ENCODE results near the gene CPNE7. TPM values are rescaled to one million over a fixed set of nuclear protein-coding genes. Genes with fewer than 3 reads are reported as not detected.
A peak's percentile ranks its signal among the peaks of the same experiment; 100 is the strongest.

CPNE7 gene
- total and polyA plus RNA-seq, 10 of the 15 experiments (the other 5 are each of a cell fraction or from before 2014, with no cell fraction given): 0.29 to 46.9 (median 17.5) TPM

DNA sequence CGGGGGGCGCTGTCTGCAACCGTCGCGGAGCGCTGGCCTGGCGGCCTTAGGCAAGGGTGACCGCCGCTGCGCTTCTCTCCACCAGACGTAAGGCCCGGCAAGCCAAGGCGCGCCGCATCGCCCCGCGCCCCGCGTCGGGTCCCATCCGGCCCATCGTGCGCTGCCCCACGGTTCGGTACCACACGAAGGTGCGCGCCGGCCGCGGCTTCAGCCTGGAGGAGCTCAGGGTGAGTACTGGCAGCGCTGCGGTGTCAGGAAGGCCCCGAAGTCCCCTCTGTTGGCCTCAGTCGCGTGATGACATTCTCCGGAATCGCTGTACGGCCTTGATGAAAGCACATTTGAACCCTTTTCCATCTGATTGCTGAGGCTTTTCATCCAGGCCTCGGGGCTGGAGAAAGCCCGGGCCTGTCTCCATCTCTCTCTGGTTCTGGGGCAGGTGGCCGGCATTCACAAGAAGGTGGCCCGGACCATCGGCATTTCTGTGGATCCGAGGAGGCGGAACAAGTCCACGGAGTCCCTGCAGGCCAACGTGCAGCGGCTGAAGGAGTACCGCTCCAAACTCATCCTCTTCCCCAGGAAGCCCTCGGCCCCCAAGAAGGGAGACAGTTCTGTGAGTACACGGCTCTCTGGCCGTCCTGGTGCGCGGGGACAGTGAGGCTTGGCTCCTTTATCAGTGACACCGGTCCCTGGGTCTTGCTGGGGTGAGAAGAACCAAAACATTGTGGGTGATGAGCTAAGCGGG lies 14.2 kb upstream of the CPNE7 start:
- WGBS (ENCODE audit: insufficient coverage, insufficient replicate concordance, low lambda C conversion rate, missing lambda C conversion rate): under 1% methylated on average over 58 of the region's 58 CpGs

DNA sequence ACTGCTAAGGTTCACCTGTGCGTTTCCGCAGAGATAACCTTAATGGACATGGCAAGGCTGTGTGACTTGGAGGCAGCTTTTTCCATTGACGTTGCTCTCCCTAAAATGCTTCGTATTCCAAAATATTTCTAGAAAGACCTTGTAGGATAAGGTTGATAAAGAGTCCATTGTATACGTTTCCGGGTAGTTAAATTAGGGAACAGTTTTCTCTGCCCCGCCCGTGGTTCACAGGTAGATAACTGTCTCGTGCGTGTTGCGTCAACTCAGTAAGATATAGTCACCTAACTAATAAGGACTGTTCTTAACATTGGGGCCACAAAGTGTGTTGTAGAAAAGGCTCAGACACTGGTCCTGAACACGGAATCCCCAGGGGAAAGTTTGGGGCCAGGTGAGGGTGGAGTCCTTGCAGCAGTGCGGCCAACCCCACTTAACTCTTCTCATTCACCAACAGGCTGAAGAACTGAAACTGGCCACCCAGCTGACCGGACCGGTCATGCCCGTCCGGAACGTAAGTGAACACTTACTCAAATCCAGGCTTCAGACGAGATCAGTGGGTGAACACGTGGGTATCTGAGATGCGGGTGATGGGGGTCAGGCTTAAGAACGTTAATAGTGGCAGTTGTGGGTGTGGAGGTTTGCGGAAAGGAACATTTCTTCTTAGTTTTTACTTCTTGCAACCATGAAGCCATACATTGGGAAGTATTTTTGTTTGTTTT lies 13.5 kb upstream of the CPNE7 start:
- H3K4me2 ChIP-seq (ENCODE audit: control insufficient read depth, insufficient read depth): peak overlapping the region; percentile 89
- ATAC-seq (peak; percentile 1; the same call in 2 of the 3 replicates), DNase-seq (ENCODE audit: low read depth, low spot score) (no peak), FAIRE-seq (peak; percentile 18)
- POLR2A ChIA-PET: interaction anchor here (0.7 to 1.5 kb wide), 2 partner anchors 54 to 138 kb away, joined by 3 to 4 read pairs; no protein-coding TSS in a partner anchor
- in situ Hi-C loops (cut with MboI): no loop called here
- H2AFZ ChIP-seq (ENCODE audit: control insufficient read depth, low read depth, low read length): no peak overlapping the region
- H4K20me1 ChIP-seq (ENCODE audit: control insufficient read depth, insufficient read depth): peaks cover 29% of the 10 kb centered on the region
- WGBS (ENCODE audit: insufficient coverage, insufficient replicate concordance, low lambda C conversion rate, missing lambda C conversion rate): 4% methylated on average over 23 of the region's 23 CpGs
- SMC1A ChIA-PET (ENCODE audit: uncharacterized antibody, unreplicated experiment): no interaction called here
- CTCF ChIA-PET: no interaction called here
- no peaks in the 10 kb centered on the region for H3K27me3 ChIP-seq (replicated peaks in 1 of 2; ENCODE audit: control insufficient read depth in 2 of 2, insufficient read depth in 2 of 2, low read length in 1 of 2)
- H3K27ac ChIP-seq (ENCODE audit: control insufficient read depth, insufficient read depth): peak overlapping the region; percentile 81
- no peaks in the 10 kb centered on the region for H3K9me3 ChIP-seq (replicated peaks; ENCODE audit: control insufficient read depth, insufficient read depth, low read length)
- H3K4me3 ChIP-seq: peak overlapping the region; percentile 89
- RAD21 ChIA-PET (ENCODE audit: unreplicated experiment): no interaction called here
- H3K4me1 ChIP-seq (ENCODE audit: control insufficient read depth, insufficient read depth, low read length): peaks cover 25% of the 10 kb centered on the region
- BruUV-seq (replicated peaks): no TSS peak
- H3K9ac ChIP-seq (ENCODE audit: control insufficient read depth, insufficient read depth, low read length): peak overlapping the region; percentile 83
- peaks cover 22 to 25% of the 10 kb centered on the region in 2 experiments for H3K36me3 ChIP-seq (ENCODE audit: control insufficient read depth in 2 of 2, insufficient read depth in 2 of 2, low read length in 1 of 2)
- intact Hi-C loops (cut with micrococcal nuclease; ENCODE audit: unreplicated experiment): loop anchor here (2.0 to 5.0 kb wide), 2 partner anchors 53 to 75 kb away; partner anchors contain the start of gene SPG7
- H3K79me2 ChIP-seq (ENCODE audit: control insufficient read depth, insufficient read depth, low read length): peaks cover 37% of the 10 kb centered on the region
- no peak for TF ChIP-seq MTA3 (IDR thresholded peaks at IDR 0.05; ENCODE audit: borderline replicate concordance, low read length)
- no peak for TF ChIP-seq POU2F2 (IDR thresholded peaks at IDR 0.05; ENCODE audit: borderline replicate concordance, low read depth, low read length)
- no peak for TF ChIP-seq SMARCA5 (IDR thresholded peaks at IDR 0.05)
- TF ChIP-seq, protein P1, sequence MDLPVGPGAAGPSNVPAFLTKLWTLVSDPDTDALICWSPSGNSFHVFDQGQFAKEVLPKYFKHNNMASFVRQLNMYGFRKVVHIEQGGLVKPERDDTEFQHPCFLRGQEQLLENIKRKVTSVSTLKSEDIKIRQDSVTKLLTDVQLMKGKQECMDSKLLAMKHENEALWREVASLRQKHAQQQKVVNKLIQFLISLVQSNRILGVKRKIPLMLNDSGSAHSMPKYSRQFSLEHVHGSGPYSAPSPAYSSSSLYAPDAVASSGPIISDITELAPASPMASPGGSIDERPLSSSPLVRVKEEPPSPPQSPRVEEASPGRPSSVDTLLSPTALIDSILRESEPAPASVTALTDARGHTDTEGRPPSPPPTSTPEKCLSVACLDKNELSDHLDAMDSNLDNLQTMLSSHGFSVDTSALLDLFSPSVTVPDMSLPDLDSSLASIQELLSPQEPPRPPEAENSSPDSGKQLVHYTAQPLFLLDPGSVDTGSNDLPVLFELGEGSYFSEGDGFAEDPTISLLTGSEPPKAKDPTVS (IDR thresholded peaks at IDR 0.05; ENCODE audit: low read depth, low read length): no peak
- TF ChIP-seq, protein P2, sequence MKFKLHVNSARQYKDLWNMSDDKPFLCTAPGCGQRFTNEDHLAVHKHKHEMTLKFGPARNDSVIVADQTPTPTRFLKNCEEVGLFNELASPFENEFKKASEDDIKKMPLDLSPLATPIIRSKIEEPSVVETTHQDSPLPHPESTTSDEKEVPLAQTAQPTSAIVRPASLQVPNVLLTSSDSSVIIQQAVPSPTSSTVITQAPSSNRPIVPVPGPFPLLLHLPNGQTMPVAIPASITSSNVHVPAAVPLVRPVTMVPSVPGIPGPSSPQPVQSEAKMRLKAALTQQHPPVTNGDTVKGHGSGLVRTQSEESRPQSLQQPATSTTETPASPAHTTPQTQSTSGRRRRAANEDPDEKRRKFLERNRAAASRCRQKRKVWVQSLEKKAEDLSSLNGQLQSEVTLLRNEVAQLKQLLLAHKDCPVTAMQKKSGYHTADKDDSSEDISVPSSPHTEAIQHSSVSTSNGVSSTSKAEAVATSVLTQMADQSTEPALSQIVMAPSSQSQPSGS (IDR thresholded peaks at IDR 0.05; ENCODE audit: low read length): no peak
- peak; percentile 26; the same call in 1 of the 2 replicates for TF ChIP-seq POLR2A (IDR thresholded peaks at IDR 0.05; ENCODE audit: low read depth, low read length)
- TF ChIP-seq BHLHE40 (IDR thresholded peaks at IDR 0.05; ENCODE audit: borderline replicate concordance in 1 of 2, low read depth in 2 of 2, low read length in 1 of 2): peak; percentile 6 to 10; a peak in 1 of 4 replicates
- TF ChIP-seq ASH2L (IDR thresholded peaks at IDR 0.05; ENCODE audit: borderline replicate concordance, low read depth): no peak
- peak; percentile 50; the same call in 1 of the 2 replicates for TF ChIP-seq MXI1 (IDR thresholded peaks at IDR 0.05; ENCODE audit: low read depth, low read length)

More for the DNA sequence above, 14.2 kb upstream of the CPNE7 start:
- TF ChIP-seq POLR2A (IDR thresholded peaks at IDR 0.05; ENCODE audit: low read depth, low read length) (peak; percentile 17), CEBPB (IDR thresholded peaks at IDR 0.05; ENCODE audit: borderline replicate concordance in 1 of 2, low read depth in 2 of 2, low read length in 2 of 2) (no peak)
- H3K79me2 ChIP-seq (ENCODE audit: control insufficient read depth, insufficient read depth, low read length): peaks cover 37% of the 10 kb centered on the region
- ChIA-PET RAD21 (ENCODE audit: unreplicated experiment) (no interaction called here), CTCF (no interaction called here), SMC1A (ENCODE audit: uncharacterized antibody, unreplicated experiment) (no interaction called here), POLR2A (interaction anchor here (0.6 to 1.5 kb wide), 2 partner anchors 139 to 306 kb away, joined by 3 to 5 read pairs; no protein-coding TSS in a partner anchor)
- in situ Hi-C loops (cut with MboI): no loop called here
- no peaks in the 10 kb centered on the region for H3K9me3 ChIP-seq (replicated peaks; ENCODE audit: control insufficient read depth, insufficient read depth, low read length)
- H3K27me3 ChIP-seq (replicated peaks in 1 of 2; ENCODE audit: control insufficient read depth in 2 of 2, insufficient read depth in 2 of 2, low read length in 1 of 2): no peaks in the 10 kb centered on the region
- H3K4me3 ChIP-seq: peak overlapping the region; percentile 89
- ATAC-seq (no peak; the same call in 2 of the 3 replicates), FAIRE-seq (peak; percentile 7), DNase-seq (ENCODE audit: low read depth, low spot score) (no peak)
- H2AFZ ChIP-seq (ENCODE audit: control insufficient read depth, low read depth, low read length): no peak overlapping the region
- peaks cover 25% of the 10 kb centered on the region for H3K4me1 ChIP-seq (ENCODE audit: control insufficient read depth, insufficient read depth, low read length)
- H3K9ac ChIP-seq (ENCODE audit: control insufficient read depth, insufficient read depth, low read length): peak overlapping the region; percentile 83
- H3K27ac ChIP-seq (ENCODE audit: control insufficient read depth, insufficient read depth): peak overlapping the region; percentile 81
- peak overlapping the region; percentile 89 for H3K4me2 ChIP-seq (ENCODE audit: control insufficient read depth, insufficient read depth)
- intact Hi-C loops (cut with micrococcal nuclease; ENCODE audit: unreplicated experiment): loop anchor here (2.0 to 5.0 kb wide), 2 partner anchors 53 to 74 kb away; partner anchors contain the start of gene SPG7
- no TSS peak for BruUV-seq (replicated peaks)
- peaks cover 22 to 25% of the 10 kb centered on the region in 2 experiments for H3K36me3 ChIP-seq (ENCODE audit: control insufficient read depth in 2 of 2, insufficient read depth in 2 of 2, low read length in 1 of 2)
- H4K20me1 ChIP-seq (ENCODE audit: control insufficient read depth, insufficient read depth): peaks cover 29% of the 10 kb centered on the region

Data from GM12878 (cell line).